ENCODE results near the gene PTPN5.

The PTPN5 gene

DNA sequence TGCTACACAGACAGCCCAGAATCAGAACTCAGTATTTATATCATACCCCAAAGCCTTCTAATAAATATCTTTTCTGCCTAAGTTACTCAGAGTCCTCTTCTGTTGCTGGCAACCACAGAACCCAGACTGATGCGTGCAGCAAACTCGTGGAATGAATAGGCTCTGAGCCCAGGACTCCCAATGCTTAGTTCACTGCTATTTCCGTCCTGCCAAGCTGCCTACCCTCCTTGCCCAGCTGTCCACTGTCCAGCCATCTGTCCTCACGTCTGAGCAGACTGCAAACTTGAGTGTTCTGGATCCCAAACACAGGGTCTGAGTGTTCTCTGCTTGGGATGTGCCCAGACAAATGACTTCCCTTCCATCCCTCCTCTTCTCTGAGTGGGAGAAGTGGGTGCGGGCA lies 19.4 kb downstream of the PTPN5 start:
- DNase-seq = no peak

DNA sequence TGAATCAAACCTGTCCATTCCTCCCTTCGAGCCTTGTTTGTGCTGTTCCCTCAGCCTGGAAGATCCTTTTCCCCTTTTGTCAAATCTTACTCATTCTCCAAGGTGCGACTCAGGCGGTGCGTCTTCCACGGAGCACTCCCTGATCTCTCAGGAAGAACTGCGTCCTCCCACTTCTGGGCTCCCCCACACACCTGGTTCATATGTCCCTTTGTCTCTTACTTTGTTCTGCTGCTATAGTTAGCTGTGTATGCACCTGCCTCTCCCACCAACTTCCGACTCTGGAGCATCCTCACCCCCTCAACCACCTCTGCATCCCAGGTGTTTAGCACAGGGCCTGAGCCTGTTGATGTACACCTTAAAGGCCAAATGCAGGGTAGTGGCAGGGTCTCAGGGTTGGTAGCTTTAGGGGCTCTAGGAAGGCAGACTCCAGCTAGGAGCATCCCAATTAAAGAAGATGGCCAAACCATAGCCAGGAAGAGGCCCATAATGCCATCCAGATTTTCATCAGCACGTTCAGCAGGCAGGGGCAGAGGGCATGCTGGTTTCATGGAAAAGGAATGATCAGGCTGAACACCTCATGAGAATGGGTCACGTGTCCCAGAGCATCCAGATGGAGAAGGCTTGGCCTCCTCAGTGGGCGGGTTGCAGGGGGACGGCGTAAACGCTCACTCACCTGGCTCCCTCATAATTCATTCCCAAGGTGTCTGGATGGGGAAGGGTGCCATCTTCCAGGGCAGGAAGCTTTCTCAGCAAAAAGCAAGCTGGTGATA lies 20.1 kb downstream of the PTPN5 start:
- no peak for DNase-seq

DNA sequence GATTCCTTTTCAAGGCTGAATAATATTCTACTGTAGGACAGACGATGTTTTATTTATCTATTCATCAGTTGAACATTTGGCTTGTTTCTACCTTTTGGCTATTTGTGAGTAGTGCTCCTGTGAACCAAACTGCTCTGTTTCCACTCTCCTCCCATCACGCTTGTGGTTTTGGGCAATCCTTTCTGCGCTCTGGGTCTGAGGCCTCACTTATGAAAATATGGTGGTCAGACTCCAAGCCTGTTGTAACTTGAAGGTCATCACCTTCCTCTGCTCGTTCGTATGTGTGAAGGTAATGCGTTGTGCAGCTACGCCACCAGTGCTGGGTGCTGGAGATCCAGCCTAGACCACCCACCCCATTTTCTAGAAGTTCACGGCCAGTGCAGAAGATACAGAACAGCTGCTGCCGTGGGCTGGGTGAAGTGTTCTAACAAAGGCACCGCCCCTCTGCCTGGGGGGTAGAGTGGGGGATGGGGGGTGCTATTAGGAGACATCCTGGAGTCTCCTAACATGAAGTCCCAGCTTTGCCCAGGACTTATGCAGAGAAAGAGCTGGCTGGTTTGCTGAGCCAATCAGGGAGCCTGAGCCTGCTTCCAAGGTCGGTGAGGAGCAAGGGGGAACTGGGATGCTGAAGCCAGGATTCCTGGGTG lies 21.0 kb downstream of the PTPN5 start:
- DNase-seq = no peak

DNA sequence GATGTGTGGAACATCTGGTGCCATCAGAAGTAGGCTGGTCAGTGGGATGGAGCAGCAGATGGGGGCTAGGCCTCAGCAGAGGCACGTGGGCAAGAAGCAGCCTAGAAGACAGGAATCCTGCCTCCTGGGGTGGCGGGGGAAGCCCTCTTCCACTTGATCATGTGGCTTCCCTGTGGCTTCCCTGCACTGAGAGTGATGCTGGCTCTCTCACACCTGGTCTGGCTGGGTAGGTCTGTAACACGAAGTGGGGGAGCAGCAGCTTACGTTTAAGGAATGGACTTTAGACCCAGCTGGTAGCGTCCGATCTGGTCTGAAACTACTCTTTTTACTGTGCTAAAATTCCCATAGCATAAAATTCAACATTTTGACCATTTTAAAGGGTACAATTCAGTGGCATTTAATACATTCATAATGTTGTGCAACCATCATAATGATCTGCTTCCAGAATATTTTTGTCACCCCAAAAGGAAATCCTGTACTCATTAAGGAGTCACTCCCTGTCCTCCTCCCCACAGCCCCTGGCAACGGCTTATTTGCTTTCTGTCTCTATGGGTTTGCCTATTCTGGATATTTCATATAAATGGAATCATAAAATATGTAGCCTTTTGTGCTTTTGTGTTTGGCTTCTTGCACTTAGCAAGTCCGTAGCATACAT lies 21.7 kb downstream of the PTPN5 start:
- DNase-seq = no peak

DNA sequence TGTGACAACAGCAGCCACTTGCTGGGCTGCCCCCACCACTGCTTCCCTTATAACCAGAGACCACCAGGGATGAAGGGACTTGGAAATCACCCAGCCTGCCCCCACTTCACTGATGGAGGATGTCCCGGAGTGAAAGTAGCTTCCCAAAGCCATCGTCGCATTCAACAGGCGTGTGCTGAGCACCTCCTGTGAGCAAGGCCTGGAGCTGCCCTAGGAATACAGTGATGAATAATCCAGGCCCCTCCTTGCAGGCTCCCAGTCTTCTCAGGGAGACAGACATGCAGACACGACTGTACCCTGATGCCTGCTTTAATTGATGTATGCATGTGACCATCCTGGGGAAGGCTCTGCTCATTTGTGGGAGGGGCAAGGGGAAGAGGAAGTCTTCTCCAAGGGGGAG lies 22.6 kb downstream of the PTPN5 start:
- DNase-seq = no peak

DNA sequence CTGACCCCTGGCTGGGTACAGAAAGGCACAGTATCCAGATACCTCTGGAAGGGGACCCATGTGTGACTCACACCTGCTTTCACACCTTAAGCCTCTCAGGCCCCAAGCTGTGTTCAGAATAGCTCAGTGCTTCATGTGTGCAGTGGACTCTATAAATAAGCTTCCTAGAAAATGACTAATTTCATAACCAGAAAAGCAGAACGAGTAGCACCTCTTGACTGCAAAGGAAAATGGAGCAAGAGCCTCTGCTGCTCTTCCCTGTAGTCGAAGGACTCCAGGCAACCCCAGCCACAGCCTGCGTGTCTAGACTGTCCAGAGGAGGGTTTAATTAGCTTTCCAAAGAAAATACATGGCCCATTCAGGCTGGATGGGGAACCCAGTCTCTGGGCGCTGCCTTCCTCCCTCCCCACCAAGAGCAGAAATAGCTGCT lies 23.1 kb downstream of the PTPN5 start:
- no peak for DNase-seq

DNA sequence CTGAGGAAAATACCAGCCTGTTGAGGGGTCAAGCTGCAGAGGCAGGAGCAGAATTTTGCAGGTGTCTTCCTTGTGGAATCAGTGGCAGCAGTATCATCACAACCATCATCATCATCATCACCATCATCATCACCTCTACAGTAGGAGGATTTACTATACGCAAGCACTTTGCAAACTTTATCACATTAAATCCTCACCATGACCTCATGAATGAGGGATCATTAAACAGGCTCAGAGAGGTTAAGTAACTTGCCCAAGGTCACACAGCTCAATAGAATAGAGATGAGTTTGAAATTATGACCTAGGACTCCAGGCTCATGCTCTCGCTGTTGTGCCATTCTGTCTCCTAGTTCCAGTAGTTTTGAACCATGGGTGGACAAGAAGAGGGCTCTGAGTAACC lies 25.6 kb downstream of the PTPN5 start:
- DNase-seq = no peak

DNA sequence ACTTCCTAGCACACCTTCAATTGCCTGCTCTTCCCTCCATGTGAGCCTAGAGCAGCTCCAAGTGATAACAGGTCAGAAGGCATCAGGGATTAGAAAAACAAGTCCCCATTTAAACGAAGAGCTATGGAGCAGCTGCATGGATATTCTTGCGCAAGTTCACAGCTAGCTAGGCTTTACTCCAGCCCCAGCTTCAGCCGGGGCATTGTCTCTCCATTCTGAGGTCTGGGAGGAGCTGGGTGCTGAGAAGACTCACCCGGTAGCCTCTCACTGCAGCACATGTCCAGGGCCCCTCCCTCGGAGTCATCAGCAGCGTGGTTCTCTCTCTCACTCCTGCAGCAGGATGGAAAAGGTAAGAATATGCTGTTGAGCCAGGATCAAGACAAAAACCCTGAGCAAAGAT lies 26.0 kb downstream of the PTPN5 start:
- DNase-seq = no peak

DNA sequence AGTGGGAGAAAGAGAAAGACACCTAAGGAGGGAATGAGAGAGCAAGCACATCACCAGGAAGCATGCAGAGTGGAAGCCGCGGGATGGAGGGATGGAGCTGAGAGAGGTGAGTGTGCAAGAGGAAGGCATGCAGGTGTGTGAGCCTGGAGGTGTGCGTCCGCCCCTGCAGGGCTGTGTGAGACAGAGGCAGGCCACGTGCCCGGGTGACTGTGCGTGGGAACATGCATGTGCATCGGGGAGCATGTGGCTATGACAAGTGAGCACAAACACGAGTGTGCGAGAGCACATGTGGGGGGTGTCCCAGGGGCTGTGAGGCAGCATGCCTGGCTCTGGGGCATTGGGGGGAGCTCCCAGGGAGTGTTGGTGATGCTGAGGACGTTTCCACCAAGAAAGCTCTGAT lies 29.9 kb downstream of the PTPN5 start:
- no peak for DNase-seq

DNA sequence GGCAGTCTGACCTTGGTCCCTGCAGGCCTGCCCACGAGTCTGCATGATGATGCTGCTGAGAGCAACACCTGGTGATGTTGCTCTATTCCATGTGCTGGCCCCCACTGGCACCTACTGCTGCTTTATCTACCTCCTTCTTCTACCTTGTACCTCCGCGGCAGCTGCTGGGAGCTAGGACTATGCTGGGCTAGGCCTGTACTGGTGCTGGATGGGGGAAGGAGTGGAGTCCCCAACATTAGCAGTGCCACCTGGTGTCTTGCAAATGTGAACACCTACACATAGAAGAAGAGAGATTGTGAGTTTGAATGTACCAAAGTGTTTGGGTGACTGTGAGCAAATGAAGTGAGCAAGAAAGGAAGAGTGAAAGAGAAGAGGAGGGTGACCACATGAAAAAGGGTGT lies 30.5 kb downstream of the PTPN5 start:
- no peak for DNase-seq

DNA sequence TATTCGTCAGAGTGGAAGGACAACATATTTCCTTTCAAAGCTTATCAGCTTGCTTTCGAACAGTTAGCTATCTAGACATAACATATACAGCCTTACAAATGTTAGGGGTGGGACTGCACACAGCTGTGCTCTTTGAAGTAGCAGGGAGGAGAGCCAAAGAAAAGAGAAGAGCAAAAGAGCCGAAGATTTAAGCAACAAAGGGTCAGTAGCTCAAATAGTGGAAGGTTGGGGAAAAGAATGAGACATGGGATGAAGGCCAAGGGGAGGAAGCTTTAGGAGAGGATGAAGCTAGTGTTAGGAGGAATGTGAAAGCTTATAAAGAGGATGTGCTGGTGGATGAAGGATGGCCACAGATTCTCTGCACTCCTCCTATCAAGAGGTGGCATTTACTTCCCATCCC lies 33.8 kb downstream of the PTPN5 start:
- DNase-seq = no peak

DNA sequence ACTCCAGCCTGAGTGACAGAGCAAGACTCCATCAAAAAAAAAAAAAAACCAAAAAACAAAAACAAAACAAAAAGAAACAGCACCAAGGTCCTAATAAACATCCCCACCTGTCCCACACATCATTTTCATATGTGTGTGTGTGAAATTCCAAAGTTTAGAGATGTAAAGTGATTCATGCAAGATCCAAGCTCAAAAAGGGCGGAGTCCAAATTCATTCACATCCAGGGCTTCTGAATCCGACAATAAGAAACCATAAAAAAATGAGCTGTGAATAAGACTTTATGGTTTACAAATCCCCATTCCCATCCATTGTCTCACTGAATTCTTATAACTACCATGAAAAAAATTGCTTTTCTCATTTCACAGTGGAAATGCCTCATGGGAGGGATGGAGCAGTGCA lies 34.7 kb downstream of the PTPN5 start:
- no peak for DNase-seq

DNA sequence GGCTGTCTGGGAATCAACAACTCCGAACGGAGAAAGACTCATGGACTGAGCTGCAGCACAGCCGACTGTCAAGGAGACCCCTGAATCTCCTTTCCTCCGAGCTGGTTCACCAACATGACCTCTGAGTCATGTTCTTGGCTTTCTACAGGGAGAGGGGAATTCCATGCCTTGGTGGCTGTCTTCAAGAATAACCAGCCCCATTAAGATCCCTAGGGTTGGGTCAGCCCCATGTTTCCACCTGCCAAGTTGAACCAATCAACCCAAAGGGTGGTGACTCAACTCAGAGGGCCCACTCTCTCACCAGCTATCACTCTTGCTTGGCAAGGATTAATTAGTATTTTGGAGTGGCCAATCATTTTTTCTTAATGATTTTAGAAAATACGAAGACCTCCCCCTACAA lies 37.3 kb downstream of the PTPN5 start:
- no peak for DNase-seq

DNA sequence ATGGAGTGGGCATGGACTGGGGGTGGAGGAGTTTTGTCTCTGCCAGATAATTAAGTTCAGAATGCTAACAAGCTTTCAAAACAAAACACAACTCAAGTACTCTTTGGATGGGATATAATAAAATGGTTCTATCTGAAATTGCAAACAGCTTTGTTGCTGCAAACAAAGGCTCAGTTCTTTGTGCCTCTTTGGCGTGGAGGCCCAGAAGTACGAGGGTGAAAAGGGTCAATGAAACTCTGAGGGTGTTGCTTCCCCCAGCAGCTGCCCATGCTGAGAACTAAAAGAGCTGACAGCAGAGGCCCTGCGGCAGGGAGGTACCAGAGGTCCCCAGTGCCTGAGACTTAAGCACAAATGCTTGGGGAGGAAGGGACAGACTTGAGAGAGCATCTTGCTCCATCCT lies 39.1 kb downstream of the PTPN5 start:
- no peak for DNase-seq

DNA sequence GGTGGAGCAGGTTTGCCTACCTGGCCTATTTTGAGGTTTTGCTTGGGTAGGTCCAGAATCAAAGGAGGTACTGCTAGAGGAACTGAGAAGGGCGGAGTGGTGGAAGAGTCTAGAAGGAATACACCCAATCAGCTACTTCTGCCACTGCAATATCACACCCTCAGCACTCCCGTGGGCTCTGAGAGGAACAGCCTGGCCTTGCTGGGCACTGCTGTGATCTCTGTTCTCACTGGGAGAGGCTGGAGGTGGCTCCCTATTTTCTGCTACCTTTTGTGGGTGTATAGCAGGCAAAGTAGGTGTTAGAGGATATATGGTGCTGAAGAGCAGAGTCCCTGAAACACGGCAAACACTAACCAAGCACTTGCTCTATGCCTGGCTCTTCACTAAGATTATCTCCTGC lies 40.7 kb downstream of the PTPN5 start:
- DNase-seq = no peak

DNA sequence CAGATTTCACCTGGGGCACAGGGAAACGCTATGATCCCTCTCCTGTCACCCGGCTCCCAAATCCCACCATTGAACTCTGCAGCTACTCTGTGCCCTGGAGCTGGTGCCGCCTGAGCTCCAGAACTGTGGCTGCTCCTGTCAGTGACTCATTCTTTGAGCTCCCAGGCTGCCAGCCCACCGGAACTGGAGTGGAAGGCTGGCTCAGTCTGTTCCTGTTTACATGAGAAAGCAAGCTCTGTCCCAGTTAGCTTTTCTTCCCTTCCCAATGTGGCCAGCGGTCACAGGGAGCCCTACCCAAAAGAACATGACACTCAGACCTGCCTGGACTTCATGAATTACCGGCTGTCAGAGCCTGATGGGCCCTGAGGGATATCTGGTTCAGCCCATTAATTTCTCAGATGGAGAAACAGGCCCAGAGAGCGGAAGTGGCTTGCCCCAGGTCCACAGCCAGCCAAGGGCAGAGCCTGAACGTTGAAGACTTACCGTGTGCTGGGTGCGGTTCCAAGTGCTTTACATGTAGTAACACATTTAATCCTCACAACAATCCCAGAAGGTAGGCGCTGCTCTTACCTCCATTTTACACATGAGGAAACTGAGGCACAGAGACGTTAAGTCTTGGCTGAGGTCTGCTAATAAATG lies 41.8 kb downstream of the PTPN5 start:
- DNase-seq = no peak

DNA sequence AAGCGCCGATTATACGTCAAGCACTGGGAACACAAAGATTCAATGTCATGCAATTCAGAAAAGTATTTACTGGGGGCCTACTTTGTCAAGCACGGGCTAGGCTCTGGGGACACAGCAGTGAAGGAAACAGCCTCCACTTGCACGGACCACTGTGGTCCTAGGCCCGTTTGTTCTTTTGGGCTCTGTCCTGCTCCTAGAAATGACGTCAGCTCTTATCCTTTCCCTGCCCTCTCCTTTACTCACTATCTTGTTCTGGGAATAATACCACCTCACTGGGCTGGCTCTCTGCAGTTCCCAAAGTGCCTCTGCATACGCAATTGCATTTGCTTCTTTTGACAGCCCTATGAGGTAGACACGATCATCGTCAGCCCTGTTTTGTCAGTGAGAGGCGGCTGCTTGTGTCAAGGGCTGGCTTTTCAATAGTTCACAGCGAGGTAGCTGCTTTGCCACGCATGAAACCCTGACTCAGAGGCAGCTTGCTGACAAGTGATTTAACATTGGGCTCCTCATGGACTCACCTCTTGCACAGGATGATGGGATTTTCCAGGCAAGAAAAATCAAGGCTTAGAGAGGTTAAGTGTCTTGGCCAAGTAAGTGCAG lies 42.7 kb downstream of the PTPN5 start:
- DNase-seq = no peak

DNA sequence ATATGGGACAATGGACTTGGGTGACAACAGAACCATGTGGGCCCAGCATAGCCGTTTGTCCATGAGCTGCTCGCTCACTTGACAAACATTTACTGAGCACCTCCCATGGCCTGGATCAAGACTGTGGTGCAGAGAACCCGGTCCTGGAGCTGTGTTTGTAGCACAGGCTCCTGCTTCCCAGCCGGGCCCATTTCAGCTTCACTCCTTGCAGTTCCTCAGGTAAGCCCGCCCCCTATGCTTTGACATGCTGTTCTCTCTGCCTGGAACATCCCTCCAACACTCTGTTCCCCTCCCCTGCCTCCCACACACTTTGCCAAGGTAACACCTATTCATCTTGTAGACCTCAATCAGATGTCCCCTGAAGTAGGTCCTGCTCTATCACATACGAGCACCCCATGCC lies 46.3 kb downstream of the PTPN5 start:
- no peak for DNase-seq

DNA sequence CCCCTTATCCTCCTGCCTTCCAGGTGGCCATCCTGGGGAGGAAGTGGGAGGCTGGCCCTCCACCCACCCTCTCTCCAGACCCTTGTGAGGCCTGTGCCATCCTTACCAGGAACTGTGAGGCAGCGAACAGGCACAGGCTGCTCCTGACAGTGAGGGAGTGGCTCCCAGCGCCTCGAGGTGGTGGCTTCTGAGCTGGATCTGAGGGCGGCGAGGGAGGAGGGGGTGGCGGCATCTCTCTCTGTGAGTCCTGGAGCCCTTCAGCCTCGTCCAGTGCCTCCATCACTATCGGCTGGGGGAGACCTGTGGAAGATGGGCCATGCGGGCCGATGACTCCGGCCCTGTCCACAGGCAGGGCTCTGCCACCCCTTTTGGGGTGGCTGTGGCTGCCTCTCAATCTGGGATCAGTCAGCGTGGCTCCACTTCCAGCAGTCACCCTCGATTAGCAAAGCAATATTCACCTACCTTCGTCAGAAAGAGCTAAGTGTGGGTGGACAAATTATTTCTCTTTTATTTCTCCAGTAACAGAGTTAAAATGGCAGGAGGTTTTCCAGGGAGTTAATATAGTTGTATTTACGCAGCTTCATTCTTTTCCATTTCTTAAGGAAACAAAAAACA lies 47.6 kb downstream of the PTPN5 start:
- DNase-seq = no peak

DNA sequence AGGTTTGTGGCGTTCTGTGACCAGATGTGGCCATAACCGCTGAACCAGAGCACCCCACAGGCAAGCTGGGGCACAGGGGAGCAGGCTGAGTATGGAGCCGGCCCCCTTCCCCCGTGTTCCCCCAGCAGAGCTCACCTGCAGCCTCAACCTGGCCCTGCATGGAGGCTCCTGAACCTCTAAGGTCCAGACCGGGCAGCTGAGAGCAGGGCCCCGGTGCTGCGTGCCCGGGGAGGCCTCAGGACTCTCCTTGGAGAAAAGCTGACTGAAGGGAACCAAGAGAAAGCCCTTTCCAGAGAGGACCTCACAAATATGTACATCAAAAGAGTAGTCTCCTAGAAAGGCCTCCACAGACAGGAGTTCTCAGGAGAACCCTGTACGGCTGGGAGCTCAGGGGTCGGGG lies 48.2 kb downstream of the PTPN5 start:
- DNase-seq = no peak

DNA sequence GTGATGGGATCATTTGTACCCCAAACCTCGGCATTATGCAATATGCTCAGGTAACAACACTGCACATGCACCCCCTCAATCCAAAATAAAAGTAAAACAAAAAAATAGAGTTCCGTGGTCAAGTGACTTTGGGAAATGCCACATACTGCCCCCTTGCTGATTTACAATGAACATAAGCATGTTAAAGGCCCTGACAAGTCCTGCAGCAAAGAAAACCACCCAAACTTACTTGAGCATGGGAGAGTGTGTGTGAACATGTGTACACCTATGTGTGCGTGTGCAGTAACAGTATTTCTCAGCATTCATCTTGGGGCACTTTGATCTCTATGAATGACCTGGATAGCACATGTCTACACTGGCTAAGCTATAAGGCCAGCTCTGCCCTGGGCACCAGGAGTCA lies 49.8 kb downstream of the PTPN5 start:
- no peak for DNase-seq

DNA sequence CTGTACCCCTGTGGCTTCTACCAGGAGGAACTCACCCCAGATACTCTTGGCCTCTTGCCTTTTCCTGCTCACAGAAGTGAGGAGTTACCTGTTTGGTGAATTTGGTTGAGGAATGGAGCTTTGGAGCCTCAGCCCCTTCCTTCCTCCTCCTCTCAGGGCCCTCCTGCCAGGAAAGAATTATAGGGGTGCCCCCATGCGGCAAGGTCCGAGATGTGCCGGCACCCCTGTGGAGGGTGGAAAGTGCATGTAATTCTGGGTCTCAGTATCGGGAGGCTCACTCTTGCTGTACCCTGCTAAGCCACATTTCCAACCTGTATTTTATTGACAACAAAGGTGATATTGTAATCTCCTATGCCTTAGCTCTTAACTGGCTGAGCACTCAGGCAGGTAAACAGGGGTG lies 51.9 kb downstream of the PTPN5 start:
- DNase-seq = no peak

DNA sequence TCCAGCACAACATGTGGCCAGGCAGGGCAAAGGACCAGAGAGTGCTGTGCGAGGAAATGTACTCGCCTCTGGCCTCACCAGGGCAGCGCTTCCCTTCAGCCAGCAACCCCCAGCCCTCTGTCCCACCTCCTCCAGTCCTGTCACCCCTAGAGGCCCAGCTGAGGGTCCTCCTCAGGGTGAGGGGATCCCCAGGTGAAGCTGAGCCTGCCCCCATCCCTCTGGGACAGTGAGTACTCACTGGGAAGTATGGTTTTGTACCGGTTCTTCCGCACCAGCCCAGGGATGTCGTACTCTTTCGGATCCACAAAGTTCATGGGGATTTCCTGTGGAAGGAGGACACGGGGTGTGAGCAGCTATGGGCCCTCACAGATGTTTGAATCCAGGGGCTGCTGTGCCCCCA lies 54.0 kb downstream of the PTPN5 start:
- no peak for DNase-seq
